ENCODE results near the gene QPCT.
"Not testable (repeated sequence)": the region's sequence is repeated elsewhere in the genome, so short reads cannot be mapped to it uniquely, and the experiment has no call there.

QPCT gene

DNA sequence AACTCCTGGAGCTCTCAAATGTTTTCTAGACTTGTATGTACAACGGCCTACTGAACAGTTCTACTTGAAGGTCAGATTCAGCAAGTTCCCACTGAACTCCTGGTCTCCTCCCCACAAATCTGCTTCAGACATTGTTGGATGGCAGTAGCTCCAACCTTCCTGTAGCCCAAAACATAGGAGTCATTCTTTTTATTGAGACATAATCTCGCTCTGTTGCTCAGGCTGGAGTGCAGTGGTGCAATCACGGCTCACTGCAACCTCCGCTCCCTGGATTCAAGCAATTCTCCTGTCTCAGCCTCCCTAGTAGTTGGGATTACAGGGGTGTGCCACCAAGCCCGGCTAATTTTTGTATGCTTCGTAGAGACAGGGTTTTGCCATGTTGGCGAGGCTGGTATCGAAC lies 47.3 kb downstream of the QPCT start:
- no peak for DNase-seq (ENCODE audit: low spot score)

GRCh38 chr2:37392428-37392827 lies 48.0 kb downstream of the QPCT start:
- DNase-seq (ENCODE audit: low spot score): no peak

DNA sequence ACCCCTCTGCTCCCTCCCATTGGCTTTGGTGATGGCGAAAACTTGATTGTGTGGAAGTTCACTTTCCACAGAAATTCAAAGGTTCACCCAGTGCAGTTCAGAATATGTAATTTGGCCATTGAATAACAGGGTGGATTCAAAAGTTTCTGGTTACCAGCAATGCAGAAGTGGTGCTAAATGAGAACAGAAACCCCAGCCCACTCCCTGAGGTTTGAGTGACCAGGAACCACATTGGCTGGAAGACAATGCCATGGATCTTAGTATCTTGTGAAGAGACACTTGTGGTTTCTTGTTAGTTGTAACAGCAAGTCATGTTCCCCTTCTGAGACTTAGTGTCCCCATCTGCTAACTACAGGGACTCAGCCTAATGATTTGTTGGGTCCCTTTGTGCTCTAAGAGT lies 49.8 kb downstream of the QPCT start:
- no peak for DNase-seq (ENCODE audit: low spot score)

DNA sequence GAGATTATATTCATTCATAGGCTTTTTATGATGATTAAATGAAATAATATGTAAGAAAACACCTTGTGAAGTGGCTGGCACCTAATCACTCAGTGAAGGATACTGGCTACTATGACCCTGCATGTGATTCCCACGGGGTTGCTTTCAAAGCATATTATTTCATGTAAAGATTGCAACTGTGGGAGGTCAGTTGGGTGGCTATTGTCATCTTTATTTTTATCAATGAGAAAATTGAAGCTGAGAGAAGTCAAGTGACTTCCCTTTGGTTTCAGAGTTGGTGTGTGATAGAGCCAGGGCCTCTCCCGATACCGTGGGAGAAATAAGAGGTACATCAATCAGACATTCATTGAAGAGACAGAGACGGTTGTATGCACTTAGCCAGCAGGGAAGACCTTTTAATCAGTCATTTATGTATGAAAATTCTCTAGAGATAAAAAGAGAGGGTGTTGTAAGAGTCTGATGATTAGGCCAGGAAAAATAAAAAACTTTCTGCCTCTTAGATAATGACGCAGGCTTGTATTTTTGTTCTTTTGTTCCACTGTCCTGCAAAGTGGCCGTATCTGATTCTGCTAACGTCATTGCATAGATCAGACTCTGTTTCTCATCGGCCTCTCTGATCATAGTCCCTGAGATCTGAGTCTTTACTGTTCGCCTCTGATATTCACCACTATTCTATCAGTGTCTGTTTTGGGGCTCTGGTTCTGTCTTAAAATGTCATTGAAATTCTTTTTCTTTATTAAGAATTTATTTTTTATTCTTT lies 50.5 kb downstream of the QPCT start:
- DNase-seq (ENCODE audit: low spot score): no peak

DNA sequence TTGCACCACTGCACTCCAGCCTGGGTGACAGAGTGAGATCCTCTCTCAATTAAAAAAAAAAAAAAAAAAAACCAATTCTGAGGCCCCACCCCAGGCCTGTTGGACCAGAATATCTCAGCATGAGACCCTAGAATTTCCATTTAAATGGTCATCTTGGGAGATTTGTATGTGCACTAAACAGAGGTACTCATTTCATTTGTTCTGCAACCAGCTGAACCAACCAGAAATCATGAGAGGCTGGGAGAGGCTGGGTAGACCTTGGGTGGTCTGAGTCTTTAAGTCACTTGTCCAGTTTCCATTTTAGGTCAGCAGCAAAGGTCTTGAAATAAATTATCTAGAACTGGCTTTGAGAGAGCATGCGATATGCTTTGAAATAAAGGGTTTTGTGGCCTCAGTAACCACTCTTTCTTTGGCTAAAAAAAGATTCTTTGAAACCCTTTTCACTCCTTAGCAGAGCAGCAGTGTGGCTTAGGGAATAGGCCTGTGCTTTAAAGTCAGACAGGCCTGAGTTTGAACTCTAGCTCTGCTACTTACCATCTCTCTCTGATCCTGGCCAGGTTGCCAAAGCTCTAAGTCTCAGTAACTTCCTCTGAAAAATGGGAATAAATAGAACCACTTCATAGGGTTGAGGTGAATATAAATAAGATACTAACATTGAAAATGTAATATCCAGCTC lies 52.6 kb downstream of the QPCT start:
- DNase-seq (ENCODE audit: low spot score): no peak

DNA sequence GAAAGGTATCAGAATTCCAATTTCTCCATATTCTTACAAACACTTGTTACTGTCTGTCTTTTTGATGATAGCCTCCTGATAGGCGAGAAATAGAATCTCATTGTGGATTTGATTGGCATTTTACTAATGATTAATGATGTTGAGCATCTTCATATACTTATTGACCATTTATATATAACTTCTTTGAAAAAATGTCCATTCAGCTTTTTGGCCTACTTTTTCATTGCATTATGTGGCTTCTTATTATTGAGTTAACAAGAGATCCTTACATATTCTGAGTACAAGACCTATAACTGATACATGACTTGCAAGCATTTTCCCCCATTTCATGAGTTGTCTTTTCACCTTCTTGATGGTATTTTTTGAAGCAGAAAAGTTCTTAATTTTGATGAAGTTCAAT lies 54.6 kb downstream of the QPCT start:
- DNase-seq (ENCODE audit: low spot score): no peak

DNA sequence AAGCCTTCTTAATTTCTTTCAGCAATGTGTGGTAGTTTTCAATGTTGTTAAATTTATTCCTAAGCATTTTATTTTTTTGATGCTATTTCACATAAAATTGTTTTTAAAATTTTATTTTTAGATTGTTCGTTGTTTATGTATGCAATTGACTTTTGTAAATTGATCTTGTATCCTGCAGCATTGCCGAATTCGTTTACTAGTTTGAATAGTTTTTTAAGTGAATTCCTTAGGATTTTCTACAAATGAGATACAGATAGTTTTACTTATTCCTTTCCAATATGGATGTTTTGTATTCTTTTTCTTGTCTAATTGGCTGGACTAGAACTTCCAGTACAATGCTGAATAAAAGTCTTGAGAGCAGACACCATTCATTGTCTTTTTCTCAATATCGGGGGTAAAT lies 55.6 kb downstream of the QPCT start:
- DNase-seq (ENCODE audit: low spot score): no peak

GRCh38 chr2:37402636-37403035 lies 58.2 kb downstream of the QPCT start:
- no peak for DNase-seq (ENCODE audit: low spot score)

- no peak for DNase-seq (ENCODE audit: low spot score)
Measured at GRCh38 chr2:37405781-37406180, 61.4 kb downstream of the QPCT start.

DNA sequence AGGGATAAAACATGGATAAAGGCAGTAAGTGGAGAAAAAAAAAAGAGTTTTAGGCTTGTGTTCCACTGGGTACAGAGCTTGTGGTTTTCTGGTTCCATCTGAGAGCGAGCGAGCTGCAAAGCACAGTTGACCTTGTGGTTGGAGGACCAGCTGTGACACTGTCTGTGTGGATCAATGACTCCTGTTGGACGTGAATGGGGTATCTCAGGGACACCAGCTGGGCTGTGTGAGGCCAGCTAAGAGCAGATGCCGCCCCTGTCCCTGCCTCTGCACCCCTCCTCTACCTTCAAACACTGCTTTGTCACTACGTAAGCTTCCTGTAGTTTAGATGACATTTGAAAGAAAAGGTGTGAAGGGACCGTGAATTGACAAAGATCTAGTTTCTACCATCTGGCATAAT lies 67.8 kb downstream of the QPCT start:
- DNase-seq (ENCODE audit: low spot score): no peak

DNA sequence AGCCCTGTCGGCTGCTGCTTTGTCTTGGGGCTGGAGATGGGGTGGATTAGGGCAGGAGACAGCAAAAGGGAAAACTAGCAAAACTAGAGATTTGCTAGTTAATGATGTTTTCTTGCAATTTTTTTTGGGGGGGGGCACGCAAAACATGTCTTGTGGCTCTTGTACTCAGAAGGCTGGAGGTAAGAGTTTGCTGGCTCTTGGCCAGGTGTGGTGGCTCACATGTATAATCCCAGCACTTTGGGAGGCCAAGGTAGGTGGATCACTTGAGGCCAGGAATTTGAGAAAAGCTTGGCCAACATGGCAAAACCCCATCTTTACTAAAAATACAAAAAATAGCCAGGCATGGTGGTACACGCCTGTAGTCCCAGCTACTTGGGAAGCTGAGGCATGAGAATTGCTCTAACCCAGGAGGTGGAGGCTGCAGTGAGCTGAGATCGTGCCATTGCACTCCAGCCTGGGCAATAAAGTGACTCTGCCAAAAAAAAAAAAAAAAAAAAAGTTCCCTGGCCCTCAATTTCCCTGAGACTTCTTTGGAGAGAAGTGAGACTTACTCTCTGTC lies 69.6 kb downstream of the QPCT start:
- DNase-seq (ENCODE audit: low spot score): not testable (repeated sequence)

DNA sequence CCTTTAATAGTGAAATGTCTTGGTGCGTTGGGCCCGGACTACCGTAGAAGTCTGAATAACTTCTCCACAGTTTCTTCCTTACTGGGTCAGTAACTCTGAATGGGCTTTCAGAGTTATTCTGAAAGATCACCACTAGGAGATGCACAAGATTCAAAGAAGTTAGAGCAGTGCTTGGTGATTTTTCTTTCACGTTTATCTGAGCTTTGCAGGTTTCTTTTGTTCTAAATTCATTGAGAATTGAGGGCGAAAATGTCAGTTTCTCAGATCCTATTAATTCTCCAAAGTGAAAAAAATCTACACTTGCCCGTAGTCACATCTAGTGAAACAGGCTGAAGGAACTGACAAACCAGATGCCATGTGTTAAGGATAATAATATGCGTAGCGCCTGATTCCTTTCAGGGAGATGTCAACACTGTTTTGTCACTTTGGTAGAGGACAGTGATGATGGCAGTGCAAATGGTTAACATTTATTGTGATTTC lies 70.1 kb downstream of the QPCT start:
- DNase-seq (ENCODE audit: low spot score): peak; percentile 68

GRCh38 chr2:37415128-37415820 lies 70.8 kb downstream of the QPCT start:
- DNase-seq (ENCODE audit: low spot score): no peak

GRCh38 chr2:37417321-37417720 lies 72.9 kb downstream of the QPCT start:
- DNase-seq (ENCODE audit: low spot score): no peak

- no peak for DNase-seq (ENCODE audit: low spot score)
Measured at GRCh38 chr2:37418956-37419355, 74.5 kb downstream of the QPCT start.

DNA sequence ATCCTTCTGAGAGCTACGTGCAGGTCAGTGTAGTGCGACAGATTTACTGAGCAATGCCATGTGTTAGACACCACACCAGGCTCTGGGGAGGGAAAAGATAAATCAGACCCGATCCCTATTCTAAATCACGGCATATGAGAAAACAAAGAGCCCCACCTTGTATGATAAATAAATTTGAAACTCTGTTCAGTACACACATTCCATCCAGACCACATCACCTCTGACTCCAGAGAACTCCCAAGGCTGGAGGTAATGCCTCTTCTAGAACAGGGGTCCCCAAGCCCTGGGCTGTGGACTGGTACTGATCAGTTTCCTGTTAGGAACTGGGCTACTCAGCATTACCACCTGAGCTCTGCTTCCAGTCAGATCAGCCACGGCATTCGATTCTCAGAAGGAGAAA lies 77.3 kb downstream of the QPCT start:
- DNase-seq (ENCODE audit: low spot score): no peak

DNA sequence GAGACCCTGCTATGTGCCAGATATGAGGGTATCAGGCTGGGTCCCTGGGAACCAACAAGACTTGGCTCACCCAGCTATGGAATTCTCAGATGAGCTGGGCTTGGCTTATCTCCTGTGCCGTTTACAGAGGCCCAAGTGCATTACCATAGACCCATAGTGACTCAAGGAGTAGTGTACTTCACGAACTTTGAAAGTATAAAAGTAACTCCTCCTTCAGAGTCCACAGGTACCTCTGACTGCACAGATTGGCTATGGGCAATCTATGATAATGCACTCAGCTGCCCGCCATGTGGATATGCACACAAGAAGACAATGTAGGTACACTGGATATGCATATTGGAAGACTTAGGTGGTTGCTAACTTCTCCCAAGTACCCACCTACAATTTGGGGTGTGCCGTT lies 78.4 kb downstream of the QPCT start:
- no peak for DNase-seq (ENCODE audit: low spot score)
